Hepatic stellate cell (primary cell): ENCODE measurements around the gene PLEKHG2.
"Not testable (repeated sequence)": the region's sequence is repeated elsewhere in the genome, so short reads cannot be mapped to it uniquely, and the experiment has no call there.

Source experiments
- DNase-seq: peaks from one replicate; pipeline ENCODE4 v3.0.0; 2011; ENCODE audit warnings: low spot score

Gene PLEKHG2

DNA sequence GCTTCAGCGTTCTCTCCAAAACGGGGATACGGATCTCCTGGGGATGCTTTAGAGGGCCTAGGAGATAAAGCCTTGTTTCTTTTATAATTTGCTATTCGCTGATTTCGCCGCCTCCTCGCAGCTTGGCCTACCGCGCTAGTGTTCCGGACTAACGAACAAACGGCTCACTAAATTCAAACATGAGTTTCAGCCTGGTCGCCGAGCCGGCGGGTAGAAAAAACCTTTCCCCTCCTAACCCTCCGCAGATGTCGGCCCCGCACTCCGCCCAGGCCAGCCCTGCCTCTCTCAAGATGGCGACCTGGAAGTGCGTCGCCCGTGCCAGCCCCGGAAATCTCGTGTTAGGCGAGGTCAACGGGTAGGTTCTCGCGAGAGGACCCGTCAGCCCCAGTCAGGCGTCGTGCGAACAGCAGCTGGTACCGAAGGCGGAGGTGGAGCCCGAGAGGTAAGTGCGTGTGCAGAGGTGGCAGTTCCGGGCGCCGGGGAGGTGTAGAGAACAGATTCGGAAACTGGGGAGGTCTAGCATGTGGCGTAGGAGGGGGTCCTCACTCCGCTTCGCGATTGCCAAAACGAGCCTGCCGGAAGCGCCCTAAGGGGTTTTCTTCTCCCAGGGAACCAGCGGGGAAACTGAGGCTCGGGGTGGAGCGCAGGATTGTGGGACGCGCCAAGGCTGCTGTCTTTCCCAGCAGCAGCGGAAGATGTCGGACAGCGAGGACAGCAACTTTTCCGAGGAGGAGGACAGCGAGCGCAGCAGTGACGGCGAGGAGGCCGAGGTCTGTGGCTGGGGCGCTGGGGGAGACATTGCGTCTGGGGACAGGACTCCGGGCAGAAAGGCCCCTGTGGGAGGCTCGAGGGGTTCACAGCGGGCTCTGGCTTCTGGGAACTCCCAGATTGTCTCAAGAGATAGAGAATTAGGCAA is 33.0 kb downstream of the PLEKHG2 start, which contains the start of gene SUPT5H:
TSS of gene SUPT5H (plus strand) at position 387 of the 916 bp plus-strand sequence. CDS start at position 696, 309 bp downstream.
- peak; percentile 98 for DNase-seq

DNA sequence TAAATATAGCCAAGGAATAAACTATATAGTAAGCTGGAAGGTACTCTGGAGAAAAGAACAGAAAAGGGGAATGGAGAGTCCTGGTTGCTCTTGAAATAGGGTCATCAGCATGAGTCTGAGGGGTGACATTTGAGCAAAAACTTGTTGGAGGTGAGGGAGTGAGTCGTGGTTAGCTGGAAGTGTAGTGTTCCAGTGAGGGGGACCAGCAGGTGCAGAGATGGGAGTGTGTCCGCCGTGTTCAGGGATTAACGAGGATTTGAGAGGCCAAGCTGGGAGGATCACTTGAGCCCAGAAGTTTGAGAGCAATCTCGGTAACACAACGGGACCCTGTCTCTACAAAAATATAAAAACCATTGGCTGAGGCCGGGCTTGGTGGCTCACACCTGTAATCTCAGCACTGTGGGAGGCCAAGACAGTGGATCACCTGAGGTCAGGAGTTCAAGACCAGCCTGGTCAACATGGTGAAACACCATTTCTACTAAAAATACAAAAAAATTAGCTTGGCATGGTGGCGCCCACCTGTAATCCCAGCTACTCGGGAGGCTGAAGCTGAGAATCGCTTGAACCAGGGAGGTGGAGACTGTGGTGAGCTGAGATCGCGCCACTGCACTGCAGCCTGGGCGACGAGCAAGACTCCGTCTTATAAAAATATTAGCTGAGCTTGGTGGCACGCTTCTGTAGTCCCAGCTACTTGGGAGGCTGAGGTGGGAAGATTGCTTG is 34.1 kb downstream of the PLEKHG2 start:
- DNase-seq = no peak

DNA sequence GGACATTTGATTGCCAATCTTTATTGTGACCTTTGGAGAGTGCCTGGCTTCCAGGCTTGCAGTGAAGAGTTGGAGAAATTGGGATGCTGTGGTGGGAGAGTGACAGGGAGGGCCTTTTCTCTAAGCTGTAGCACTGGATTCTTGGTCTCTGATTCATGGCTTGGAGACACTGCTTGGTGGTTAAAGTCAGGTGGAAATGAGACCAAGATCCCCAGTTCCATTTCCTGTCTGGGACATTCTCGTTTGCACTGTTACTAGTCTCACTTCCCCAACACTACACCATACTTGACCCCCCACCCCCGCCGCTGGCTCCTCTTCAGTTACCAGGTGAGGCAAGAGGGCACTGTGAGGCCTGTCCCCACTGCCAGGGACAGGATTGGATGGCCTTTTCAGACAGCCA is 35.8 kb downstream of the PLEKHG2 start:
- peak; percentile 67 for DNase-seq

DNA sequence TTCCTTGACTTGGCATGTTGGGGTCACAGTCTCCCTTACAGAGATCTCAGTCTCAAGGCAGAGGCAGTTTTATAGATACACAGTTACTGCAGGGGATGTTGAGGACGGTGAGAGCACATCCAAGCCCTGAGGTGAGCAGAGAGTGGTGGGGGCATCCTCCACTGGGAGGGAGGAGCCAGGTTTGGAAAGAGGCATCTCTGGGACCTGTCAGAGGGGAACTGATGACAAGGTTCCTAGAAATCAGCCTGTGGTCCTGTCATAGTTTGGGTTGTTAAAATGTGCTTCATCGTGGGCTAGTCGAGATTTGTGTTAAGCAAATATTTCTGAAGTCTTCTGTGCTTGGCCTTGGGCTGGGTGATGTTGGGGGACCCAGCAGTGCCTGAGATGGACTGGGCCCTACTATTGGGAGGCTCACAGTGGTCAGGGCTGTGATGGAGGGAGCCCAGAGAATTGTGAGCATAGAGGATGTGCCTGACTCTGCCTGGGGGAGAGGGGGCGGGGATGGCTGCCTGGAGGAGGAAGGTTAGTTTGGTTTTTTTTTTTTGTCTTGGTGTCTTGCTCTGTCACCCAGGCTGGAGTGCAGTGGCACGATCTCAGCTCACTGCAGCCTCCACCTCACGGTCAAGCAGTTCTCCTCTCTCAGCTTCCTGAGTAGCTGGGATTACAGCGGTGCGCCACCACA is 36.8 kb downstream of the PLEKHG2 start:
- DNase-seq = no peak

DNA sequence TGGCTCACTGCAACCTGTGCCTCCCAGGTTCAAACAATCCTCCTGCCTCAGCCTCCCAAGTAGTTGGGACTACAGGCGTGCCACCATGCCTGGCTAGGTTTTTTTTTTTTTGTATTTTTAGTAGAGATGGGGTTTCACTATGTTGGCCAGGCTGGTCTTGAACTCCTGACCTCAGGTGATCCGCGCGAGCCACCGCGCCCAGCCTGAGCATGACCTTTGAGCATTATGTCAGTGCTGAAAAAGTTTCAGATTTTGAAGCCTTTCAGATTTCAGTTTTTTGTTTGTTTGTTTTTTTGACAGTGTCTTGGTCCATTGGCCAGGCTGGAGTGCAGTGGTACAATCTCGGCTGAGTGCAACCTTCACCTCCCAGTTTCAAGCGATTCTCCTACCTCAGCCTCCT is 38.8 kb downstream of the PLEKHG2 start:
- DNase-seq = not testable (repeated sequence)

DNA sequence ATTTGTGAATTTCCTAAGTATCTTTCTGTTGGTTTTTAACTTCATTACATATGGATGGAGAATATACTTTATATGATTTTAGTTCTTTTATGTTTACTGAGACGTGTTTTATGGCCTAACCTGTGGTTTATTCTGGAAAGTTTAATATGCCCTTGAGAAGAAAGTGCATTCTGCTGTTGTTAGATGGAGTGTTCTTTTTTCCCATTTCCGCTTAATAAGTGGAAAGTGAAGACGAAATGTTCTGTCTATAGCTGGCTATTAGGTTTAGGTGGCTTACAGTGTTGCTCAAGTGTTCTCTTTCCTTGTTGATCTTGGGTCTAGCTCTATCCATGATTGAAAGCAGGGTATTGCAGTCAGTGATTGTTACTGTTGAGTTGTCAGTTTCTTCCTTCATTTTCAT is 50.9 kb downstream of the PLEKHG2 start:
- no peak for DNase-seq

DNA sequence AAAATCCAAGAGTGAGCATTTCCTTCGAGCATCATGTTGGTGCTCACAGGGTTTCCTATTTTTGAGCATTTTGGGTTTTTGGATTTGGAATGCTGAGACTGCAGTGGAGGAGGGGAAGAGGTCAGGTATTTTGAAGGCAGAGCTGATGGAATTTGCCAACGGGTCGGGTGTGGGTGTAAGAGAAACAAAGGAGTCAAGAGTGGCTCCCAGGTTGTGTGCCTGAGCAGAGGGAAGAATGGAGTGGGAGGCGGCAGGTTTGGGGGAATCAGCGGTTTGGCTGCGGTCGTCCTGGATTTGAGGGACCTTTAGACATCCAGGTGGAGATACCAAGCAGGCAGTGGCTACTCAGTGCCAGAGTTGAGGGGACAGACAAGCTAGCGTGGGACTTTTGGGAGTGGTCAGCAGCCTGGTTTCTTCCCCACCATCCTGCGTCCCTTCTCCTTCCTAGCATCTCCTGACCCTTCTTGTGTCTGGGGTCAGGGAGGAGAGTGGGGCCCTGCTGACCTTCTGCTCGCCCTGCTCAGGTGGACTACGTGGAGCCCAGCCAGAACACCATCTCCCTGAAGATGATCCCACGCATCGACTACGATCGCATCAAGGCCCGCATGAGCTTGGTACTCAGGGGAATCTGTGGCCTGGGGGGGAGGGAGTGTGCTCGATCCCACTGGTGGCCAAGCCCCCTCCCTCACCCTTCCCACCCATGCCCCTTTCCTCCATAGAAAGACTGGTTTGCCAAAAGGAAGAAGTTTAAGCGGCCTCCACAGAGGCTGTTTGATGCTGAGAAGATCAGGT is 53.7 kb downstream of the PLEKHG2 start:
- no peak for DNase-seq

DNA sequence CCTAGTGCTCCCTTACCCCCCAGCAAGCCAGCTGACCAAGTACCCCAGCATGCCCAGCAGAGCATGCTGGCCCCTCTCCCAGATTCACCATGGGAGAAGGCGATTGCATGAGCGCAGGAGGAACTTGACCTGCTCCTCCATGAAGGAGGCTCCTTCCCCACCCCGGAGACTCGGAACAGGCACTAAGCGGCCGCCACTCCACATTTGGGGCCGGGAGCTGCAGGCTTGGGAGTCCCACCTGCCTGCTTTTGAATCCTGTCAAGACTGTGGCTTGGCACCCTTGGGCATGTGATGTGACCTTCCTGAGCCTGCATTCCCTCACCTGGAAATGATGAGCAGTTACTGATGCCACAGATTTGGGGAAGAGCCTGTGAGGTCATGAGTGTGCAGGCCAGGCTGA is 55.5 kb downstream of the PLEKHG2 start:
- DNase-seq = no peak

DNA sequence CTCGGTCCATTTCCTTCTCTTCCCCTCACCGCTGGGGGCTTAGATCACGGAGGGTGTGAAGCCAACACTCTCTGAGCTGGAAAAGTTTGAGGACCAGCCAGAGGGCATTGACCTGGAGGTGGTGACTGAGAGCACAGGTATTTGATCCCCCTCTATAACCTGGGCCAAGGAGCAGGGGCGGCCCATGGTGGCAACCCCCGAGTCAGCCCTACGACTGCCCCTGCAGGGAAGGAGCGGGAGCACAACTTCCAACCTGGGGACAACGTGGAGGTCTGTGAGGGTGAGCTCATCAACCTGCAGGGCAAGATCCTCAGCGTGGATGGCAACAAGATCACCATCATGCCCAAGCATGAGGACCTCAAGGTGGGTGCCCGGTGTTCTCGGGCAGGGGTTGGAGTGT is 56.6 kb downstream of the PLEKHG2 start:
- DNase-seq = no peak

DNA sequence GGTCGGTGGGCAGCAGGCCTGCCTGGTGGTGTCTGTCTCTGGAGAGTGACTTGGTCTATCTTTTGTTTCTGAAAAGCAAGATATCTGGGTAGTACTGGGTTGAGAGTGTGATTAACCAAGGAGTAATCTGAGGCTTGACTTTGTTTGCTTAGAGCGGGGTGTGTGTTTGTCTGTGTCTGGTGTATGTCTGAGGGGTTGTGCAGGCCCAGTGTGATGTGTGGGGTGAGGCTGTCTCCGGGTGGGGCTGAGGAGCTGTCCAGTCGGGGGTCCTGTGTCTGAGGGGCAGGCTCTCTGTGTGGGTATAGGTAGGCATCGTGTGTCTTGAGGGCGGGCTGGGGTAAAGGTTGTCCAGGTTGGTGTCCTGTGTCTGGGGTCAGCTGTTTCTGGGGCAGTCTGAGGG is 57.1 kb downstream of the PLEKHG2 start:
- DNase-seq = no peak

DNA sequence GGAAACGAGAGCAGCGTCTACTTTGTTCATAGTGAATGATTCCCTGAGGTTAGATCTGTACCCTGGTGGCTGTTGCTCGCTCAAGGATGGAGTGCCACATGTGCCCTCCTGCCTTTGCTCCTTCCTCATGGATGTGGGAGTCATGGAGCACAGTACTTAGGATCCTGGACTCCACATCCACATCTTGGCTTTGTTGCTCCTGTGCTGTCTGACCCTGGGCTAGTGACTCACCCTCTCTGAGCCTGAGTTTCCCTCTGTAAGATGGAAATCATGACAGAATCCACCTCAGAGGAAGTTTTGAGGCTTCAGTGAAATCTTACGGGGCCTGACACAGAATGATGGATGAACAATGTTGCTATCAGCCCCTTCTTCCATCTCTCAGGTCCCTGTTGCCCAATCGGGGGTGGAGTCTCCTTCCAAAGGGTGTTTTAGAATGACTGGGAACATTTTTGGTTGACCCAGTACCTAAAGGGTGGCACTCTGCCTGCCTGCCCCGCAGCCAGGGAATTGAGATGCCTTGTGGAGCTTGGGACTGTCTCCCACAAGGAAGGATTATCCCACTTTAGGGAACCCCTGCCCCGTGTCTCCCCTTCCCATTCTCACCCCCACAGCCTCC is 58.4 kb downstream of the PLEKHG2 start:
- no peak for DNase-seq

DNA sequence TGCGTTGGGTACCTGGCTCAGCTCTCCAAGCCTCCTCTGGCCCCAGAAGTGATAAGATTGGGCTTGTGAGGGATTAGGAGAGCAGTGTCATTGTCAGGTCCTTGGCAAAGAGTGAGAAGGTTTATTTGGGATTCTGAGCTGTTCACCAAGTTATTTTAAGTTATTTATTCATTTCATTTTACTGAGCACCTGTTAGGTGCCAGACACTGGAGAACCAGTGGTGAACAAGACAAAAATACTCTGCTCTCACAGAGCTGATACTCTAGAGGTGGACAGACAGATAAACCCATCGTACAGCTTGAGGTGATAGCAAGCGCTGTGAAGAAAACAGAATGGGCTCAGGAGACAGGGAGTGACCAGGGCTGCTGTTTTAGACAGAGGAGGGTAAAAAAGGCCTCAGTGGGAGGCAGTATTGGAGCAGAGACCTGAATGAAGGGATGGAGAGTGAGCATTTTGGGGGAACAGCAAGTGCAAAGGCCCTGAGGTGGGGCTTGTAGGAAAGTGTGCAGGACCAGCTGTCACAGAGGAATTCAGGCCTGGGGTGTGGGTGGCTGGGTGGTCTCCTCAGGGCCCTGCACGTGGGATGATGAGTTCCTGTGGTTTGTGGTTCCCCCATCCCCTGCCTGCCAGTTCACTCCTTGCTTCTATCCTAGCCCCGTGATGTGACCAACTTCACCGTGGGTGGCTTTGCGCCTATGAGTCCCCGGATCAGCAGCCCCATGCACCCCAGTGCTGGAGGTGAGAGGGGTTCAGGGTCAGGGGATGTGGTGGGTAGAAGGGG is 59.5 kb downstream of the PLEKHG2 start:
- no peak for DNase-seq

DNA sequence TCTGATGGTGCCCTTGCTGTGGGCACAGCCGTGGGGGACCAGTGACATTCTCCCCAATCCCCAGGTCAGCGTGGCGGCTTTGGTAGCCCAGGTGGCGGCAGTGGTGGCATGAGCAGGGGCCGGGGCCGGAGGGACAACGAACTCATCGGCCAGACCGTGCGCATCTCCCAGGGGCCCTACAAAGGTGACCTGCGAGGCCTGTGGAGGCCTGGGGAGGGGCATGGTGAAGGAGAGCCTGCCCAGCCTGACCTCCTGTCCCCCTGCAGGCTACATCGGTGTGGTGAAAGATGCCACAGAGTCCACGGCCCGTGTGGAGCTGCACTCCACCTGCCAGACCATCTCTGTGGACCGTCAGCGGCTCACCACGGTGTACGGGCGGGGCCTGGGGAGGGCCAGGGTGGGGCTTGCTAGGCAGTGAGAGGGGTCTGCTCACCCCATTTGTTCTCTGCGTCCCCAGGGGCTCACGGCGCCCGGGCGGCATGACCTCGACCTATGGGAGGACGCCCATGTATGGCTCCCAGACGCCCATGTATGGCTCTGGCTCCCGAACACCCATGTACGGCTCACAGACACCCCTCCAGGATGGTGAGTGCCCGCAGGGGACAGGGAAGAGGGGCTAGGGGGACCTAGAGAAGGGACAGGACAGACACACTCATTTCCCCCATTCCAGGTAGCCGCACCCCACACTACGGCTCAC is 60.4 kb downstream of the PLEKHG2 start:
- no peak for DNase-seq

DNA sequence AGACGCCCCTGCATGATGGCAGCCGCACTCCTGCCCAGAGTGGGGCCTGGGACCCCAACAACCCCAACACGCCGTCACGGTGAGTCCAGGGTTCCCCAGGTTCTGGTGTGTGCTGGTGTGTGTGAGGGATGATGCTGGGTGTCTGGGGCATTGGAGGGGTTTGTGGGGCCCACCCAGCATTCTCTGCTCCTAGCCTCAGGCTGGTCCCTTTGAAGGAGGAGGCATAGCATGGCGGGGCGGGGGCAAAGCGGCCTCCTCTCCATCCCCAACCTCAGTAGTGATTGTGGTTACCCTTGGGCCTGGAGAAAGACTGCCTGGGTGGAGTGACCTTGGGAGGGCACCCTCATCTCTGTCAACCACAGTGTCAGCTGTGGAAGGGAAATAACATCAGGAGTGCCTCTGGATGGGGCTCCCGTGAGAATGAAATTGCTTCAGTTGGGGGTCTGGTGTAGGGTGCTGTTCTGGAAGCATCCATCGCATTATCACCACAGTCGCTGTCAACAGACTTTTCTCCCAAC is 61.0 kb downstream of the PLEKHG2 start:
- no peak for DNase-seq

DNA sequence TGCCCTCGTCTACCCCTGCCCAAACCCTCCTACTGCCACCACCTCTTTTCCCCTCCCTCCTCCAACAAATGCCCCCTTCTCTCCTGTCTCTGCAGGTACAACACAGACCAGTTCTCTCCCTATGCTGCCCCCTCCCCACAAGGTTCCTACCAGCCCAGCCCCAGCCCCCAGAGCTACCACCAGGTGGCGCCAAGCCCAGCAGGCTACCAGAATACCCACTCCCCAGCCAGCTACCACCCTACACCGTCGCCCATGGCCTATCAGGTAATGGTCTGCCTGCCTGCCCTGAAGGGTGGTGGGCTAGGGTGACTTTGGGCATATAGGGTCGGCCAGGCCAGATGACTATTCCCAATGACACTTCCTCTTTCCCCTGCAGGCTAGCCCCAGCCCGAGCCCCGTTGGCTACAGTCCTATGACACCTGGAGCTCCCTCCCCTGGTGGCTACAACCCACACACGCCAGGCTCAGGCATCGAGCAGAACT is 61.7 kb downstream of the PLEKHG2 start:
- peak; percentile 59 for DNase-seq

DNA sequence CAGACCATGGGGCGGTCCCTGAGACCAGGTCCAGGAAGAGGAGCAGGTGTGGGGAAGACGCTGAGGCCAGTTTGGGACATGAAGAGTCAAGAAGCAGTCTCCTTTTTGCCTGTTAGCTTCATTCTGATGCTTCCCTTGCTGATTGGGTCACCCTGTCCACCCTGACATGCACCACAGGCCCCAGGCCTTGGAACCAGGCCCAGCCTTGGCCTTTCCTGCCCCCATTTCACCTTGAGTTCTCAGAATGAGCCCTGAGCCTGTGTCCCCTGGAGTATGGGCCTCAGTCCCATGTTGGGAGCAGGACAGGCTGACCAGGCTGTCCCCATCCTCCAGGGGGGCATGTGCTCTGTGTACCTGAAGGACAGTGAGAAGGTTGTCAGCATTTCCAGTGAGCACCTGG is 63.3 kb downstream of the PLEKHG2 start:
- no peak for DNase-seq
